Central memory CD4-positive, alpha-beta T cell (primary cell): ENCODE data around the gene GPC5.

Experiments used
- DNase-seq: peaks from one replicate; pipeline ENCODE4 v3.0.0; 2022

Gene GPC5

GRCh38 chr13:91544723-91545122 is 146.3 kb downstream of the GPC5 start:
- no peak for DNase-seq

GRCh38 chr13:91546900-91547299 is 148.5 kb downstream of the GPC5 start:
- no peak for DNase-seq

GRCh38 chr13:91553584-91553983 is 155.2 kb downstream of the GPC5 start:
- DNase-seq, result no peak

GRCh38 chr13:91554101-91554500 is 155.7 kb downstream of the GPC5 start:
- no peak for DNase-seq

- no peak for DNase-seq
Observed at GRCh38 chr13:91557328-91558090, 159.1 kb downstream of the GPC5 start.

GRCh38 chr13:91563799-91564198 is 165.4 kb downstream of the GPC5 start:
- DNase-seq, result no peak

GRCh38 chr13:91564396-91564795 is 166.0 kb downstream of the GPC5 start:
- DNase-seq, result no peak

- no peak for DNase-seq
Observed at GRCh38 chr13:91565296-91565695, 166.9 kb downstream of the GPC5 start.

GRCh38 chr13:91567485-91568207 is 169.2 kb downstream of the GPC5 start:
- DNase-seq, result no peak

GRCh38 chr13:91571681-91572080 is 173.3 kb downstream of the GPC5 start:
- DNase-seq, result no peak

GRCh38 chr13:91572439-91572838 is 174.0 kb downstream of the GPC5 start:
- no peak for DNase-seq

GRCh38 chr13:91572944-91573598 is 174.7 kb downstream of the GPC5 start:
- no peak for DNase-seq

GRCh38 chr13:91574766-91575165 is 176.3 kb downstream of the GPC5 start:
- no peak for DNase-seq

GRCh38 chr13:91576590-91576989 is 178.2 kb downstream of the GPC5 start:
- DNase-seq, result no peak

- no peak for DNase-seq
Observed at GRCh38 chr13:91579320-91579719, 180.9 kb downstream of the GPC5 start.

- no peak for DNase-seq
Observed at GRCh38 chr13:91580749-91581148, 182.3 kb downstream of the GPC5 start.

GRCh38 chr13:91586609-91587008 is 188.2 kb downstream of the GPC5 start:
- no peak for DNase-seq

- DNase-seq, result no peak
Observed at GRCh38 chr13:91588541-91588940, 190.1 kb downstream of the GPC5 start.

- DNase-seq, result no peak
Observed at GRCh38 chr13:91592056-91593014, 193.9 kb downstream of the GPC5 start.

- DNase-seq, result no peak
Observed at GRCh38 chr13:91593456-91593855, 195.0 kb downstream of the GPC5 start.

- DNase-seq, result no peak
Observed at GRCh38 chr13:91594061-91594460, 195.6 kb downstream of the GPC5 start.

- no peak for DNase-seq
Observed at GRCh38 chr13:91595677-91596076, 197.3 kb downstream of the GPC5 start.

GRCh38 chr13:91596842-91597241 is 198.4 kb downstream of the GPC5 start:
- DNase-seq, result no peak
